Left renal pelvis (tissue), 4 donors: Measurements from ENCODE around the gene SEC14L6. TPM values are rescaled to one million over a fixed set of nuclear protein-coding genes. Genes with fewer than 3 reads are reported as not detected.

Experiments used
- DNase-seq, 4 donors: peaks; one replicate each; pipeline ENCODE4 v3.0.0-alpha.2; 2013; ENCODE audit warnings: low read depth in 4 of 4, low spot score in 3 of 4
- polyA plus RNA-seq, 4 donors: library from polyadenylated mRNA; unstranded; fragments of 120-200 nt; gene quantifications; one replicate each; pipeline ENCODE4 v1.2.1, GENCODE V29; 2013; ENCODE audit not compliant: insufficient read length in 4 of 4

SEC14L6 gene
- polyA plus RNA-seq, 4 donors: 4.2 to 10.0 (median 6.3) TPM

GRCh38 chr22:30502153-30502552, 44.4 kb downstream of the SEC14L6 start:
- DNase-seq: no peak

- no peak for DNase-seq
Measured at GRCh38 chr22:30500628-30501027, 45.9 kb downstream of the SEC14L6 start.

GRCh38 chr22:30497466-30498150, 48.9 kb downstream of the SEC14L6 start:
- DNase-seq: no peak

- no peak for DNase-seq
Measured at GRCh38 chr22:30495041-30495784, 51.3 kb downstream of the SEC14L6 start.

GRCh38 chr22:30492144-30492543, 54.4 kb downstream of the SEC14L6 start:
- no peak for DNase-seq

- no peak for DNase-seq
Measured at GRCh38 chr22:30491381-30491780, 55.2 kb downstream of the SEC14L6 start.

GRCh38 chr22:30490399-30490798, 56.1 kb downstream of the SEC14L6 start:
- no peak for DNase-seq

GRCh38 chr22:30488121-30488520, 58.4 kb downstream of the SEC14L6 start:
- no peak for DNase-seq

GRCh38 chr22:30486661-30487115, 59.9 kb downstream of the SEC14L6 start:
- no peak for DNase-seq

GRCh38 chr22:30486118-30486517, 60.4 kb downstream of the SEC14L6 start:
- DNase-seq: no peak

- no peak for DNase-seq
Measured at GRCh38 chr22:30485362-30485988, 61.1 kb downstream of the SEC14L6 start.

- no peak for DNase-seq
Measured at GRCh38 chr22:30483169-30483568, 63.4 kb downstream of the SEC14L6 start.

GRCh38 chr22:30481711-30482110, 64.8 kb downstream of the SEC14L6 start:
- no peak for DNase-seq

GRCh38 chr22:30479981-30480380, 66.6 kb downstream of the SEC14L6 start:
- no peak for DNase-seq

GRCh38 chr22:30474683-30475424, 71.7 kb downstream of the SEC14L6 start:
- DNase-seq: no peak

GRCh38 chr22:30474121-30474520, 72.4 kb downstream of the SEC14L6 start:
- DNase-seq: no peak

- DNase-seq: no peak
Measured at GRCh38 chr22:30472994-30473720, 73.4 kb downstream of the SEC14L6 start.
